Fibroblast of villous mesenchyme (primary cell): ENCODE results near the gene SMC3. TPM values are rescaled to one million over a fixed set of nuclear protein-coding genes. Genes with fewer than 3 reads are reported as not detected.
"Not testable (repeated sequence)": the region's sequence is repeated elsewhere in the genome, so short reads cannot be mapped to it uniquely, and the experiment has no call there.

Experiments
- DNase-seq: peaks from one replicate; pipeline ENCODE4 v3.0.0-alpha.2; 2010; ENCODE audit warnings: low read depth
- H3K4me3 ChIP-seq: 2 replicates; pipeline ENCODE4 v1.5.1; 2011; ENCODE audit warnings: low read depth, mild to moderate bottlenecking, low read length
- CTCF ChIP-seq: IDR thresholded peaks from 2 replicates; pipeline ENCODE4 v1.5.1; 2012; ENCODE audit warnings: low read depth, mild to moderate bottlenecking, low read length; ENCODE audit not compliant: insufficient read depth
- total RNA-seq: library from RNA; depleted of rRNA; stranded (reverse); fragments of >200 nt; gene quantifications from 2 replicates; pipeline ENCODE4 v1.2.3, GENCODE V29; 2012

The SMC3 gene
- total RNA-seq, 1 donor = 23.3 TPM

GRCh38 chr10:110527731-110528171, 39.7 kb upstream of the SMC3 start:
- no peak for TF ChIP-seq CTCF
- H3K4me3 ChIP-seq = no peak overlapping the region
- DNase-seq = peak; percentile 42

GRCh38 chr10:110528224-110528996, 39.1 kb upstream of the SMC3 start:
- no peak for TF ChIP-seq CTCF
- no peak for DNase-seq
- no peak overlapping the region for H3K4me3 ChIP-seq

- not testable (repeated sequence) for DNase-seq, H3K4me3 ChIP-seq
These were observed 38.4 kb upstream of the SMC3 start for GRCh38 chr10:110528997-110529524.

GRCh38 chr10:110529596-110530011, 37.9 kb upstream of the SMC3 start:
- no peak for TF ChIP-seq CTCF
- no peak for DNase-seq
- H3K4me3 ChIP-seq = no peak overlapping the region

GRCh38 chr10:110530131-110530831, 37.2 kb upstream of the SMC3 start:
- TF ChIP-seq CTCF = no peak
- peak overlapping the region; percentile 29 for H3K4me3 ChIP-seq
- peak; percentile 74 for DNase-seq

- no peak overlapping the region for H3K4me3 ChIP-seq
- no peak for DNase-seq
- TF ChIP-seq CTCF = no peak
These were observed 35.8 kb upstream of the SMC3 start for GRCh38 chr10:110531687-110532086.

- H3K4me3 ChIP-seq, DNase-seq: not testable (repeated sequence)
These were observed 34.9 kb upstream of the SMC3 start for GRCh38 chr10:110532628-110533027.
